A549 (cell line): Measurements from ENCODE around the gene SLC27A1. TPM values are rescaled to one million over a fixed set of nuclear protein-coding genes. Genes with fewer than 3 reads are reported as not detected.

ENCODE experiments used
- ATAC-seq, 2 experiments: fragments of 200-7000 bp in 1 of 2; fragments of >200 bp in 1 of 2; cut with Nextera tagmentation in 1 of 2; cut with Tn5 transposase in 1 of 2; 3 replicates each; pipeline versions ENCODE4 v1.8.0 to v1.9.1; 2018 to 2020; ENCODE audit warnings: mild to moderate bottlenecking in 1 of 2, moderate library complexity in 1 of 2
- CTCF ChIA-PET: fragments of 300-600 bp; sonication (Branson Sonifier 250); formaldehyde crosslinking; extraction: SDS; loops from one replicate; lab custom pipeline; 2021; ENCODE audit warnings: antibody characterized with exemption, inconsistent platforms; lab: Yijun Ruan, JAX
- POLR2A ChIA-PET: fragments of 350-600 bp; formaldehyde crosslinking; extraction: SDS; loops from one replicate; lab custom pipeline; 2021; ENCODE audit warnings: antibody characterized with exemption, inconsistent platforms; lab: Yijun Ruan, JAX
- DNase-seq, 2 experiments: peaks; one replicate each; pipeline versions ENCODE4 v3.0.0 to v3.0.0-alpha.2; 2011 to 2016; ENCODE audit warnings: low read depth in 1 of 2, low spot score in 1 of 2
- FAIRE-seq: peaks from 2 replicates; lab custom pipeline; 2011; peaks lifted over from hg19 to GRCh38; lab: Jason Lieb, UNC
- H3K27ac ChIP-seq, 2 experiments: fragments of >200 bp; sonication (Bioruptor Twin); formaldehyde crosslinking; 3 replicates each; pipeline ENCODE4 v1.5.1; 2016 to 2017
- H3K4me1 ChIP-seq: fragments of >200 bp; sonication (Bioruptor Twin); formaldehyde crosslinking; 3 replicates; pipeline ENCODE4 v1.6.1; 2016
- H3K4me2 ChIP-seq: fragments of >200 bp; sonication (Bioruptor Twin); formaldehyde crosslinking; 3 replicates; pipeline ENCODE4 v1.6.1; 2016
- H3K4me3 ChIP-seq: fragments of >200 bp; sonication (Bioruptor Twin); formaldehyde crosslinking; 3 replicates; pipeline ENCODE4 v1.5.1; 2016
- H3K9me3 ChIP-seq: fragments of >200 bp; sonication (Bioruptor Twin); formaldehyde crosslinking; 3 replicates; pipeline ENCODE4 v1.6.1; 2016
- BCL3 ChIP-seq: fragments of >200 bp; sonication (Bioruptor Twin); formaldehyde crosslinking; IDR thresholded peaks from 3 replicates; pipeline ENCODE4 v1.6.1; 2016
- CHD2 ChIP-seq: fragments of 150-350 bp; IDR thresholded peaks from 2 replicates; pipeline ENCODE4 v1.6.1; 2014; ENCODE audit warnings: low read length; ENCODE audit not compliant: partially characterized antibody
- CTCF ChIP-seq: fragments of >200 bp; sonication (Bioruptor Twin); formaldehyde crosslinking; IDR thresholded peaks from 3 replicates; pipeline ENCODE4 v1.5.1; 2016
- EP300 ChIP-seq, 2 experiments: fragments of >200 bp; sonication (Bioruptor Twin); formaldehyde crosslinking; IDR thresholded peaks; 2 replicates in 1 of 2; 3 replicates in 1 of 2; pipeline ENCODE4 v1.6.1; 2016 to 2017
- FOSB ChIP-seq: fragments of 250-450 bp; sonication (Bioruptor Pico); IDR thresholded peaks from 2 replicates; pipeline ENCODE4 v1.5.0; 2020; ENCODE audit warnings: mild to moderate bottlenecking, moderate library complexity
- FOXS1 ChIP-seq: fragments of 250-450 bp; sonication (Bioruptor Pico); IDR thresholded peaks from 2 replicates; pipeline ENCODE4 v1.5.0; 2020; ENCODE audit warnings: mild to moderate bottlenecking, moderate library complexity
- GATA3 ChIP-seq: IDR thresholded peaks from 2 replicates; pipeline ENCODE4 v1.6.1; 2012; ENCODE audit warnings: borderline replicate concordance
- HDAC2 ChIP-seq: fragments of 200-600 bp; sonication (generic); IDR thresholded peaks from 2 replicates; pipeline ENCODE4 v1.6.1; 2016
- HEYL ChIP-seq: fragments of 250-450 bp; sonication (Bioruptor Pico); IDR thresholded peaks from 2 replicates; pipeline ENCODE4 v1.8.0; 2021; ENCODE audit warnings: mild to moderate bottlenecking, moderate library complexity
- HOXA7 ChIP-seq: fragments of 250-450 bp; sonication (Bioruptor Pico); IDR thresholded peaks from 2 replicates; pipeline ENCODE4 v1.5.0; 2020; ENCODE audit warnings: mild to moderate bottlenecking, moderate library complexity
- JUNB ChIP-seq: fragments of >200 bp; sonication (Bioruptor Twin); formaldehyde crosslinking; IDR thresholded peaks from 2 replicates; pipeline ENCODE4 v1.6.1; 2016
- MAFK ChIP-seq: fragments of 450-650 bp; IDR thresholded peaks from 2 replicates; pipeline ENCODE4 v1.6.1; 2014; ENCODE audit not compliant: partially characterized antibody
- POLR2A ChIP-seq: IDR thresholded peaks from 2 replicates; pipeline ENCODE4 v1.6.1; 2012; ENCODE audit warnings: mild to moderate bottlenecking, low read length
- POLR2AphosphoS2 ChIP-seq: conservative IDR thresholded peaks from 2 replicates; pipeline ENCODE4 v1.6.1; 2012; ENCODE audit warnings: low read length, improper control_type of control experiment, inconsistent platforms
- RCOR1 ChIP-seq: fragments of 150-350 bp; IDR thresholded peaks from 2 replicates; pipeline ENCODE4 v1.6.1; 2014; ENCODE audit warnings: antibody characterized with exemption, low read length, low read depth
- RNF2 ChIP-seq: fragments of 200-600 bp; sonication (generic); IDR thresholded peaks from 2 replicates; pipeline ENCODE4 v1.6.1; 2016; ENCODE audit warnings: low read depth, mild to moderate bottlenecking, antibody characterized with exemption, moderate library complexity, borderline replicate concordance
- SMC3 ChIP-seq: fragments of >200 bp; sonication (Bioruptor Twin); formaldehyde crosslinking; IDR thresholded peaks from 3 replicates; pipeline ENCODE4 v1.6.1; 2018; ENCODE audit warnings: inconsistent platforms
- SREBF2 ChIP-seq: fragments of 450-650 bp; IDR thresholded peaks from 2 replicates; pipeline ENCODE4 v1.6.1; 2014; ENCODE audit warnings: mild to moderate bottlenecking, moderate library complexity
- TP53 ChIP-seq: fragments of 250-450 bp; sonication (Bioruptor Pico); IDR thresholded peaks from 2 replicates; pipeline ENCODE4 v1.5.0; 2021; ENCODE audit warnings: mild to moderate bottlenecking, moderate library complexity
- ZC3H11A ChIP-seq: fragments of 450-650 bp; IDR thresholded peaks from 2 replicates; pipeline ENCODE4 v1.6.1; 2014; ENCODE audit warnings: antibody characterized with exemption, mild to moderate bottlenecking
- ZFP36 ChIP-seq: fragments of 450-650 bp; IDR thresholded peaks from 2 replicates; pipeline ENCODE4 v1.6.1; 2014; ENCODE audit warnings: borderline replicate concordance; ENCODE audit not compliant: partially characterized antibody
- ZSCAN20 ChIP-seq: fragments of 250-450 bp; sonication (Bioruptor Pico); IDR thresholded peaks from 2 replicates; pipeline ENCODE4 v1.8.0; 2022; ENCODE audit warnings: mild to moderate bottlenecking, moderate library complexity
- WGBS: methylation state at CpG from one replicate; pipeline ENCODE4 v1.1.6; 2017; ENCODE audit errors: missing lambda C conversion rate; 5-methylcytosine and 5-hydroxymethylcytosine counted together
- polyA plus RNA-seq, 4 experiments: library from polyadenylated mRNA; depleted of rRNA in 3 of 4; stranded (reverse); fragments of >200 nt; fragmentation: RNase III in 1 of 4; extraction: RNeasy Plus Mini Kit Qiagen cat#74134 plus additional on column Dnase treatment in 1 of 4; gene quantifications; 2 replicates in 3 of 4; 3 replicates in 1 of 4; pipeline ENCODE4 v1.2.3, GENCODE V29; 2011 to 2017
- TF ChIP-seq, protein P1 (sequence below): fragments of 250-450 bp; sonication (Bioruptor Pico); IDR thresholded peaks from 2 replicates; pipeline ENCODE4 v1.5.0; 2020; ENCODE audit warnings: low read depth, mild to moderate bottlenecking, moderate library complexity
- TF ChIP-seq, protein P2 (sequence below): fragments of 250-450 bp; sonication (Bioruptor Pico); IDR thresholded peaks from 2 replicates; pipeline ENCODE4 v1.5.0; 2021; ENCODE audit warnings: mild to moderate bottlenecking, moderate library complexity, borderline replicate concordance

The SLC27A1 gene
- polyA plus RNA-seq, 2 of the 4 experiments (the other 2 are of a cell fraction): 1.8 to 2.5 TPM

DNA sequence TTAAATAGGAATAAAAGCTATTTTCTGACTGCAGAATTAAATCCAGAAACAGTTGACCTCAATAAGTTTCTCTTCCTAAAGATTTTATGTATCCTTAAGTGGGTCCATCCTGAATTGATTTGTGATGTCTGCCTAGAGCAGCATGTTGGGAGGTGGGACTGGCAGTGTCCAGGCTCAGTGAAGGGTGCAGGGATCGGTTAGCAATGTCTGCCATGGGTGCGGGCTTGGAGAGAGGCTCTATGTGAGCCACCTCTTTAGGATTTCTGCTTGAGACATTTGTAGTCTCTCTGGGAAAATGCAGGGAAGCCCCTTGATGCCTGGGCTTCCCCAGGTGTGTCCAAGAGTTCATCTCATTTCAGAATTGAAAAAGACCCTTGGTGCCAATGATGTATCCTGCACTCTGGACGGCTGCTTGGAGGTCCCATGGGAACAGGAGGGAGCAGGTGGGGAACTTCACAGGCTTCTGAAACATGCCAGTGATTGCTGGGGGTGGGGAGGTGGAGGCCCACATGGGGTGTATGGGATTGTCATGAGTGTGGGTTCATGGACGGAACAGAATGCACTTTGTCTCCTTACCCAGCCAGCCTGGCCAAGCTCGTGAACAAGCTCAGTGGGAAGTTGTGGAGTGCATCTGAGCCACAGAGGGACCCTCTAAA is 78.9 kb downstream of the SLC27A1 start:
- FAIRE-seq (no peak), ATAC-seq (no peak), DNase-seq (peak in 1 of 2 experiments; percentile 36)
- POLR2A ChIA-PET: no interaction called here
- no peak for TF ChIP-seq ZFP36
- no peak for TF ChIP-seq MAFK
- TF ChIP-seq FOXS1 (CRISPR knock-in tag): no peak
- TF ChIP-seq FOSB: no peak
- TF ChIP-seq, protein P1, sequence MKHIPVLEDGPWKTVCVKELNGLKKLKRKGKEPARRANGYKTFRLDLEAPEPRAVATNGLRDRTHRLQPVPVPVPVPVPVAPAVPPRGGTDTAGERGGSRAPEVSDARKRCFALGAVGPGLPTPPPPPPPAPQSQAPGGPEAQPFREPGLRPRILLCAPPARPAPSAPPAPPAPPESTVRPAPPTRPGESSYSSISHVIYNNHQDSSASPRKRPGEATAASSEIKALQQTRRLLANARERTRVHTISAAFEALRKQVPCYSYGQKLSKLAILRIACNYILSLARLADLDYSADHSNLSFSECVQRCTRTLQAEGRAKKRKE (CRISPR knock-in tag): no peak
- no peak for TF ChIP-seq HOXA7 (CRISPR knock-in tag)
- TF ChIP-seq BCL3: no peak
- TF ChIP-seq CTCF: no peak
- no peak for TF ChIP-seq EP300 (IDR thresholded peaks at IDR 0.05)
- H3K4me2 ChIP-seq: no peak overlapping the region
- 78% methylated on average over 5 of the region's 5 CpGs for WGBS
- no peak overlapping the region for H3K4me3 ChIP-seq
- H3K4me1 ChIP-seq: no peaks in the 10 kb centered on the region
- H3K27ac ChIP-seq: no peak overlapping the region
- H3K9me3 ChIP-seq: no peaks in the 10 kb centered on the region
- CTCF ChIA-PET: no interaction called here

- ATAC-seq (no peak), FAIRE-seq (no peak), DNase-seq (no peak)
- Histone ChIP-seq H3K4me1 (peaks cover 4% of the 10 kb centered on the region; the same call in 1 of the 3 replicates), H3K9me3 (no peaks in the 10 kb centered on the region), H3K4me3 (no peak overlapping the region), H3K27ac (no peak overlapping the region), H3K4me2 (no peak overlapping the region)
- TF ChIP-seq, protein P2, sequence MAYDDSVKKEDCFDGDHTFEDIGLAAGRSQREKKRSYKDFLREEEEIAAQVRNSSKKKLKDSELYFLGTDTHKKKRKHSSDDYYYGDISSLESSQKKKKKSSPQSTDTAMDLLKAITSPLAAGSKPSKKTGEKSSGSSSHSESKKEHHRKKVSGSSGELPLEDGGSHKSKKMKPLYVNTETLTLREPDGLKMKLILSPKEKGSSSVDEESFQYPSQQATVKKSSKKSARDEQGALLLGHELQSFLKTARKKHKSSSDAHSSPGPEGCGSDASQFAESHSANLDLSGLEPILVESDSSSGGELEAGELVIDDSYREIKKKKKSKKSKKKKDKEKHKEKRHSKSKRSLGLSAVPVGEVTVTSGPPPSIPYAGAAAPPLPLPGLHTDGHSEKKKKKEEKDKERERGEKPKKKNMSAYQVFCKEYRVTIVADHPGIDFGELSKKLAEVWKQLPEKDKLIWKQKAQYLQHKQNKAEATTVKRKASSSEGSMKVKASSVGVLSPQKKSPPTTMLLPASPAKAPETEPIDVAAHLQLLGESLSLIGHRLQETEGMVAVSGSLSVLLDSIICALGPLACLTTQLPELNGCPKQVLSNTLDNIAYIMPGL (CRISPR knock-in tag): no peak
- TF ChIP-seq CHD2 (no peak), MAFK (no peak), HEYL (CRISPR knock-in tag) (no peak), RCOR1 (no peak), ZC3H11A (no peak), ZSCAN20 (CRISPR knock-in tag) (no peak), JUNB (no peak), SREBF2 (no peak), BCL3 (no peak), TP53 (CRISPR knock-in tag) (no peak), HDAC2 (no peak), POLR2A (no peak), POLR2AphosphoS2 (no peak), RNF2 (no peak), GATA3 (no peak), SMC3 (no peak), FOXS1 (CRISPR knock-in tag) (no peak), CTCF (no peak)
- POLR2A ChIA-PET: no interaction called here
- CTCF ChIA-PET: interaction anchor here (0.9 kb wide), 1 partner anchor 12 kb away, joined by 3 read pairs; no protein-coding TSS in a partner anchor
- WGBS: 82% methylated on average over 4 of the region's 4 CpGs
These were observed 79.8 kb downstream of the SLC27A1 start for GRCh38 chr19:17550076-17550667.
